IMR-90 (cell line): ENCODE data around the gene RPTOR. TPM values are rescaled to one million over a fixed set of nuclear protein-coding genes. Genes with fewer than 3 reads are reported as not detected.

Source experiments
- ATAC-seq: fragments of 200-7000 bp; cut with Tn5 transposase; 2 replicates; pipeline ENCODE4 v1.9.1; 2020; ENCODE audit warnings: low read depth, mild to moderate bottlenecking, moderate library complexity
- BruUV-seq: library from RNA; stranded (reverse); fragments of 400-500 nt; replicated peaks from 2 replicates; lab custom pipeline; 2021; lab: Mats Ljungman, UMichigan
- CTCF ChIA-PET: fragments of 300-600 bp; formaldehyde crosslinking; extraction: SDS; loops from one replicate; lab custom pipeline; 2021; ENCODE audit warnings: antibody characterized with exemption; lab: Yijun Ruan, JAX
- POLR2A ChIA-PET: fragments of 300-600 bp; sonication (Branson Sonifier 250); formaldehyde crosslinking; loops from one replicate; lab custom pipeline; 2022; ENCODE audit warnings: antibody characterized with exemption; ENCODE audit not compliant: unreplicated experiment; lab: Charles Lee
- DNase-seq: peaks from one replicate; pipeline ENCODE4 v3.0.0; 2013
- H2AFZ ChIP-seq: replicated peaks from 2 replicates; pipeline ENCODE3; 2013; ENCODE audit warnings: low read length, mild to moderate bottlenecking; ENCODE audit not compliant: poor library complexity
- H2AK5ac ChIP-seq: 2 replicates; pipeline ENCODE4 v1.6.1; 2013; ENCODE audit warnings: low read depth, low read length, inconsistent platforms
- H2AK9ac ChIP-seq: replicated peaks from 2 replicates; pipeline ENCODE3; 2013; ENCODE audit warnings: mild to moderate bottlenecking, low read depth, low read length, moderate library complexity; ENCODE audit not compliant: poor library complexity
- H2BK120ac ChIP-seq: 2 replicates; pipeline ENCODE4 v1.6.1; 2013; ENCODE audit warnings: low read depth, low read length, inconsistent platforms
- H2BK15ac ChIP-seq: 3 replicates; pipeline ENCODE4 v1.6.1; 2013; ENCODE audit warnings: low read depth, low read length, inconsistent platforms
- H2BK20ac ChIP-seq: 2 replicates; pipeline ENCODE4 v1.6.1; 2013; ENCODE audit warnings: low read depth, mild to moderate bottlenecking, inconsistent platforms, low read length, moderate library complexity
- H2BK5ac ChIP-seq: 2 replicates; pipeline ENCODE4 v1.6.1; 2013; ENCODE audit warnings: mild to moderate bottlenecking, low read depth, low read length, inconsistent platforms; ENCODE audit not compliant: poor library complexity, severe bottlenecking
- H3K14ac ChIP-seq: replicated peaks from 2 replicates; pipeline ENCODE4 v1.6.1; 2013; ENCODE audit warnings: low read depth, low read length, inconsistent platforms
- H3K18ac ChIP-seq: 2 replicates; pipeline ENCODE4 v1.6.1; 2013; ENCODE audit warnings: low read depth, low read length, control low read depth
- H3K23ac ChIP-seq: 2 replicates; pipeline ENCODE4 v1.6.1; 2013; ENCODE audit warnings: low read depth, low read length, inconsistent platforms
- H3K27ac ChIP-seq: 2 replicates; pipeline ENCODE4 v1.5.1; 2013; ENCODE audit warnings: mild to moderate bottlenecking, control low read depth, low read length; ENCODE audit not compliant: insufficient read depth
- H3K27me3 ChIP-seq: 2 replicates; pipeline ENCODE4 v1.6.1; 2013; ENCODE audit warnings: low read length; ENCODE audit not compliant: control insufficient read depth, insufficient read depth
- H3K36me3 ChIP-seq: 2 replicates; pipeline ENCODE4 v1.6.1; 2013; ENCODE audit warnings: low read length, mixed read lengths; ENCODE audit not compliant: control insufficient read depth, insufficient read depth
- H3K4ac ChIP-seq: 2 replicates; pipeline ENCODE4 v1.6.1; 2013; ENCODE audit warnings: low read depth, low read length, inconsistent platforms
- H3K4me1 ChIP-seq: 2 replicates; pipeline ENCODE4 v1.6.1; 2013; ENCODE audit warnings: low read length, mixed read lengths; ENCODE audit not compliant: control insufficient read depth, insufficient read depth
- H3K4me2 ChIP-seq: 2 replicates; pipeline ENCODE4 v1.6.1; 2013; ENCODE audit warnings: low read depth, mild to moderate bottlenecking, control low read depth, low read length, moderate library complexity
- H3K4me3 ChIP-seq: 2 replicates; pipeline ENCODE4 v1.5.1; 2013; ENCODE audit warnings: low read depth, mild to moderate bottlenecking, control low read depth, low read length, moderate library complexity; ENCODE audit not compliant: insufficient read depth
- H3K56ac ChIP-seq: 2 replicates; pipeline ENCODE4 v1.6.1; 2013; ENCODE audit warnings: low read length, inconsistent platforms; ENCODE audit not compliant: insufficient read depth; ENCODE audit errors: extremely low read depth
- H3K79me1 ChIP-seq, 2 experiments: 2 replicates each; pipeline ENCODE4 v1.6.1; 2013; ENCODE audit warnings: low read length in 2 of 2, inconsistent platforms in 1 of 2, low read depth in 1 of 2
- H3K9ac ChIP-seq: 2 replicates; pipeline ENCODE4 v1.6.1; 2013; ENCODE audit warnings: low read depth, low read length, control low read depth
- H3K9me1 ChIP-seq: 2 replicates; pipeline ENCODE4 v1.6.1; 2013; ENCODE audit warnings: low read length, inconsistent platforms; ENCODE audit not compliant: insufficient read depth
- H3K9me3 ChIP-seq: 2 replicates; pipeline ENCODE4 v1.6.1; 2013; ENCODE audit warnings: low read length; ENCODE audit not compliant: control insufficient read depth, insufficient read depth
- H4K20me1 ChIP-seq: 2 replicates; pipeline ENCODE4 v1.6.1; 2013; ENCODE audit warnings: low read length, inconsistent platforms; ENCODE audit not compliant: insufficient read depth
- H4K5ac ChIP-seq: 2 replicates; pipeline ENCODE4 v1.6.1; 2013; ENCODE audit warnings: mild to moderate bottlenecking, low read depth, low read length, control low read depth
- H4K8ac ChIP-seq, 2 experiments: 2 replicates each; pipeline ENCODE4 v1.6.1; 2013; ENCODE audit warnings: low read depth in 2 of 2, low read length in 2 of 2, control low read depth in 1 of 2, inconsistent platforms in 1 of 2
- H4K91ac ChIP-seq: 2 replicates; pipeline ENCODE4 v1.6.1; 2013; ENCODE audit warnings: low read depth, low read length, inconsistent platforms; ENCODE audit not compliant: insufficient read depth
- BHLHE40 ChIP-seq: fragments of 150-350 bp; IDR thresholded peaks from 2 replicates; pipeline ENCODE4 v1.6.1; 2016; ENCODE audit warnings: mild to moderate bottlenecking, low read depth, low read length
- CEBPB ChIP-seq: IDR thresholded peaks from 2 replicates; pipeline ENCODE4 v1.6.1; 2012; ENCODE audit warnings: low read depth, low read length, improper control_type of control experiment
- CHD1 ChIP-seq: IDR thresholded peaks from 2 replicates; pipeline ENCODE4 v1.6.1; 2012; ENCODE audit warnings: low read depth, low read length, improper control_type of control experiment
- CTCF ChIP-seq: conservative IDR thresholded peaks from 2 replicates; pipeline ENCODE4 v1.5.1; 2012; ENCODE audit warnings: mild to moderate bottlenecking, low read depth, low read length, improper control_type of control experiment
- ELK1 ChIP-seq: fragments of 150-350 bp; IDR thresholded peaks from 2 replicates; pipeline ENCODE4 v1.6.1; 2016; ENCODE audit warnings: low read depth, mild to moderate bottlenecking, low read length, moderate library complexity, borderline replicate concordance
- MAFK ChIP-seq: IDR thresholded peaks from 2 replicates; pipeline ENCODE4 v1.6.1; 2012; ENCODE audit warnings: low read depth, low read length, improper control_type of control experiment
- MAZ ChIP-seq: IDR thresholded peaks from 2 replicates; pipeline ENCODE4 v1.6.1; 2012; ENCODE audit warnings: low read depth, mild to moderate bottlenecking, low read length, improper control_type of control experiment, moderate library complexity, borderline replicate concordance
- MXI1 ChIP-seq: IDR thresholded peaks from 2 replicates; pipeline ENCODE4 v1.6.1; 2012; ENCODE audit warnings: low read depth, mild to moderate bottlenecking, low read length, moderate library complexity, borderline replicate concordance
- NFE2L2 ChIP-seq: fragments of 150-350 bp; IDR thresholded peaks from 2 replicates; pipeline ENCODE4 v1.6.1; 2016; ENCODE audit warnings: low read depth, mild to moderate bottlenecking, low read length
- POLR2A ChIP-seq: IDR thresholded peaks from 2 replicates; pipeline ENCODE4 v1.6.1; 2012; ENCODE audit warnings: mild to moderate bottlenecking, low read depth, low read length
- RCOR1 ChIP-seq: IDR thresholded peaks from 2 replicates; pipeline ENCODE4 v1.6.1; 2012; ENCODE audit warnings: mild to moderate bottlenecking, low read length, improper control_type of control experiment; ENCODE audit not compliant: insufficient replicate concordance
- SMC3 ChIP-seq: fragments of 150-350 bp; IDR thresholded peaks from 2 replicates; pipeline ENCODE4 v1.6.1; 2016; ENCODE audit warnings: low read depth, mild to moderate bottlenecking, antibody characterized with exemption, low read length, moderate library complexity
- USF2 ChIP-seq: fragments of 150-350 bp; IDR thresholded peaks from 2 replicates; pipeline ENCODE4 v1.6.1; 2017; ENCODE audit warnings: mild to moderate bottlenecking, antibody characterized with exemption, low read length, low read depth
- WGBS, 2 experiments: methylation state at CpG; one replicate each; pipeline versions ENCODE4 v1.1.5 to v1.1.7; 2013; ENCODE audit warnings: missing lambda C conversion rate in 2 of 2; ENCODE audit not compliant: insufficient read length in 1 of 2; ENCODE audit errors: extremely low coverage in 2 of 2; 5-methylcytosine and 5-hydroxymethylcytosine counted together
- dilution Hi-C: fragments of 300-500 bp; cut with HindIII; formaldehyde crosslinking; loops from one replicate; pipeline ENCODE4 v1.14.3; 2018; ENCODE audit warnings: low sequenced_read_pairs; ENCODE audit not compliant: unreplicated experiment
- in situ Hi-C: fragments of 300-500 bp; cut with MboI; formaldehyde crosslinking; loops from 3 replicates; pipeline ENCODE4 v1.14.3; 2019; ENCODE audit warnings: low sequenced_read_pairs, inconsistent platforms, mixed read lengths
- intact Hi-C: fragments of 100-400 bp; cut with micrococcal nuclease; formaldehyde crosslinking; loops from 2 replicates; pipeline ENCODE4 v1.10.0; 2022
- polyA plus RNA-seq, 3 experiments: library from polyadenylated mRNA; depleted of rRNA; stranded (reverse); fragments of >200 nt; gene quantifications; 2 replicates each; pipeline ENCODE4 v1.2.3, GENCODE V29; 2012; ENCODE audit warnings: low replicate concordance in 1 of 3
- total RNA-seq: library from RNA; depleted of rRNA; stranded (reverse); fragments of >200 nt; gene quantifications from 2 replicates; pipeline ENCODE4 v1.2.3, GENCODE V29; 2012

RPTOR gene
- total and polyA plus RNA-seq, 2 of the 4 experiments (the other 2 are of a cell fraction), result 10.8 to 14.7 TPM

GRCh38 chr17:80815151-80815681 is 270.6 kb downstream of the RPTOR start:
- TF ChIP-seq RCOR1 (no peak), SMC3 (no peak), ELK1 (no peak), CHD1 (no peak), MAZ (no peak), CEBPB (no peak), POLR2A (no peak), MAFK (no peak), USF2 (no peak), MXI1 (no peak), BHLHE40 (no peak), NFE2L2 (no peak), CTCF (no peak)
- in situ Hi-C loops, result no loop called here
- dilution Hi-C loops, result no loop called here

More at GRCh38 chr17:80815151-80815681, 270.6 kb downstream of the RPTOR start:
- no TSS peak for BruUV-seq
- no peaks in the 10 kb centered on the region for H4K20me1 ChIP-seq
- H4K91ac ChIP-seq, result no peak overlapping the region
- intact Hi-C loops, result no loop called here
- H3K9me3 ChIP-seq, result no peaks in the 10 kb centered on the region
- no peak overlapping the region for H3K18ac ChIP-seq
- ChIA-PET CTCF (no interaction called here), POLR2A (no interaction called here)
- H2AFZ ChIP-seq, result no peak overlapping the region
- H2BK15ac ChIP-seq, result no peak overlapping the region
- no peak overlapping the region for H3K9ac ChIP-seq
- H3K9me1 ChIP-seq, result peaks cover 8% of the 10 kb centered on the region
- H3K79me1 ChIP-seq, result peaks cover 21 to 37% of the 10 kb centered on the region in 2 experiments
- peaks cover 8% of the 10 kb centered on the region; the same call in 1 of the 2 replicates for H3K36me3 ChIP-seq
- H2BK20ac ChIP-seq, result no peak overlapping the region
- ATAC-seq, result no peak
- H3K23ac ChIP-seq, result no peak overlapping the region
- no peak overlapping the region for H3K27ac ChIP-seq
- H2AK5ac ChIP-seq, result no peak overlapping the region; the same call in 1 of the 2 replicates
- H3K4me1 ChIP-seq, result peaks cover 7% of the 10 kb centered on the region
- no peak for DNase-seq
- peak overlapping the region; percentile 18 for H2BK5ac ChIP-seq
- H3K27me3 ChIP-seq, result no peaks in the 10 kb centered on the region
- H3K56ac ChIP-seq, result no peak overlapping the region
- H2AK9ac ChIP-seq, result no peak overlapping the region
- H3K4ac ChIP-seq, result peak overlapping the region; percentile 21; the same call in 1 of the 2 replicates
- H3K14ac ChIP-seq, result no peak overlapping the region
- no peak overlapping the region for H2BK120ac ChIP-seq
- H3K4me3 ChIP-seq, result no peak overlapping the region
- WGBS, 2 experiments, result 87% methylated on average over 3 of the region's 10 CpGs; no CpG with 5 or more reads in 1 of the 2 experiments
- no peak overlapping the region for H4K5ac ChIP-seq
- no peak overlapping the region for H3K4me2 ChIP-seq
- no peak overlapping the region for H4K8ac ChIP-seq
